Adipocyte (in vitro differentiated cells): ENCODE data around the gene PRDM2.

Experiments used
- DNase-seq: peaks from one replicate; pipeline ENCODE4 v3.0.0-alpha.2; 2015; ENCODE audit warnings: low read depth
- H3K27me3 ChIP-seq: replicated peaks from 2 replicates; pipeline ENCODE4 v1.7.0; 2013; ENCODE audit warnings: mild to moderate bottlenecking, low read length, moderate library complexity; ENCODE audit not compliant: control insufficient read depth, insufficient read depth
- H3K36me3 ChIP-seq: 2 replicates; pipeline ENCODE4 v1.7.0; 2013; ENCODE audit warnings: low read length, mild to moderate bottlenecking, moderate library complexity; ENCODE audit not compliant: control insufficient read depth, insufficient read depth, severe bottlenecking
- H3K4me1 ChIP-seq: 2 replicates; pipeline ENCODE4 v1.7.0; 2013; ENCODE audit warnings: mild to moderate bottlenecking, low read length, moderate library complexity; ENCODE audit not compliant: control insufficient read depth, insufficient read depth
- H3K4me3 ChIP-seq: 2 replicates; pipeline ENCODE4 v1.7.0; 2013; ENCODE audit warnings: mild to moderate bottlenecking, low read length, moderate library complexity
- H3K9ac ChIP-seq: 2 replicates; pipeline ENCODE4 v1.7.0; 2013; ENCODE audit warnings: mild to moderate bottlenecking, low read length, moderate library complexity
- H3K9me3 ChIP-seq: 2 replicates; pipeline ENCODE4 v1.7.0; 2013; ENCODE audit warnings: mild to moderate bottlenecking, low read length, moderate library complexity; ENCODE audit not compliant: control insufficient read depth

PRDM2 gene

DNA sequence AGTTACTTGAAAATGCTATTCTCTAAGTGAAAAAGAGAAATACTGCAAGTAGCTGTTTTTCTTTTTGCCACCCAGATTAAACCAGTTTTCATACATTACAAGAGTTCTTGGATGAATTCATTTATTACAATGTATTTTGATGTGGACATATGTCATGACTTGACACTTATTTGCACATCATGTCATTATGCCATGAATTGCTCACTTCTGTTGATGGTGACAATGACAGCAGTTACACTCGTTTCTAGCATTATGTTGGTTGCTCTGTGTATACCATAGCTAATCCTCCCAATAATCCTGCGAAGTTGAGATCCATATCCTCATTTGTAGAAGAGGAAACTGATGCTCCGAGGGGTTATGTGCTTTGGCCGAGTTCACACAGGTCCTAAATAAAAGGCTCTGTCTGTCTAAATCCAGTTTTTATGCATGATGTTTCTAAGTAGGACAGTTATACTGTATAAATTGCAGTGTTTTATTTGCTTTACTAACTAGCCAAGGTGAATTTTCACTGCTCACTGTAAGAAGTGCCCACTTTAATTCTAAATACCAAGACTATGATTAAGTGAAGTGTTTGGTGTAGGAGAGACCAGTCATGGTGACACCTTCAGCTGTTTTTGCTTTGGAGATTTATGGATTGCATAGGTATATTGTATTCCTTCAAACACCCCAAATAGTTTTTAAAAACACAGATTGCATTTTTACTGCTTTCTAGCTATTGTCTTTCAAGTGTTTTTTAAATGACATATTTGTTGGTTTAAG lies 56.7 kb downstream of the PRDM2 start:
- no peaks in the 10 kb centered on the region for H3K27me3 ChIP-seq
- H3K4me1 ChIP-seq = peaks cover 52% of the 10 kb centered on the region
- DNase-seq = no peak
- no peaks in the 10 kb centered on the region for H3K9me3 ChIP-seq
- peak overlapping the region; percentile 22 for H3K4me3 ChIP-seq
- no peak overlapping the region for H3K9ac ChIP-seq
- H3K36me3 ChIP-seq = peaks cover 18% of the 10 kb centered on the region

GRCh38 chr1:13757693-13758092 lies 57.7 kb downstream of the PRDM2 start:
- Histone ChIP-seq H3K36me3 (peaks cover 20% of the 10 kb centered on the region), H3K27me3 (no peaks in the 10 kb centered on the region), H3K9ac (no peak overlapping the region), H3K4me1 (peaks cover 43% of the 10 kb centered on the region), H3K9me3 (no peaks in the 10 kb centered on the region), H3K4me3 (peak overlapping the region; percentile 22)
- no peak for DNase-seq

DNA sequence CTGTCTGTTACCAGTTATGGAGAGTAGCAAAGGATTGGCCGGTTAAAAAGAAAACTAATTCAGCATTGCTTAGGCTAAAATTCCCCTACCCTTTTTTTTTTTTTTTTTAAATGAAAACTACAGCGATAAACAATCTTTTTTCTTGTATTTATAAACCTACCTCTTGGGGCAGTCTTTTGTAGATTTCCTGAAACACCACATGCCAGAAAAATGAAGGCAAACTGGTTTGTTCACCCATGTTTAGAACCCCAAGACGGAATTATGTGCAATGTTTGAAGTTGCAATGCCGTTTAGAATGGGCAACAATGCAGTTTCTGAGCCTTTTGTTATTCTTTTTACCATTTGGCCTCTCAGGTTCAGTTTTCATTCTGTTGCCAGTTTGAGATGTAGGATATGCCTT lies 59.1 kb downstream of the PRDM2 start:
- H3K9ac ChIP-seq = no peak overlapping the region
- no peak for DNase-seq
- H3K4me1 ChIP-seq = peaks cover 41% of the 10 kb centered on the region
- H3K27me3 ChIP-seq = no peaks in the 10 kb centered on the region
- H3K9me3 ChIP-seq = no peaks in the 10 kb centered on the region
- peaks cover 7% of the 10 kb centered on the region for H3K36me3 ChIP-seq
- no peak overlapping the region for H3K4me3 ChIP-seq

GRCh38 chr1:13760340-13760739 lies 60.4 kb downstream of the PRDM2 start:
- no peak overlapping the region for H3K4me3 ChIP-seq
- DNase-seq = no peak
- H3K9me3 ChIP-seq = no peaks in the 10 kb centered on the region
- H3K4me1 ChIP-seq = peaks cover 42% of the 10 kb centered on the region
- H3K9ac ChIP-seq = no peak overlapping the region
- peaks cover 5% of the 10 kb centered on the region for H3K36me3 ChIP-seq
- H3K27me3 ChIP-seq = no peaks in the 10 kb centered on the region

DNA sequence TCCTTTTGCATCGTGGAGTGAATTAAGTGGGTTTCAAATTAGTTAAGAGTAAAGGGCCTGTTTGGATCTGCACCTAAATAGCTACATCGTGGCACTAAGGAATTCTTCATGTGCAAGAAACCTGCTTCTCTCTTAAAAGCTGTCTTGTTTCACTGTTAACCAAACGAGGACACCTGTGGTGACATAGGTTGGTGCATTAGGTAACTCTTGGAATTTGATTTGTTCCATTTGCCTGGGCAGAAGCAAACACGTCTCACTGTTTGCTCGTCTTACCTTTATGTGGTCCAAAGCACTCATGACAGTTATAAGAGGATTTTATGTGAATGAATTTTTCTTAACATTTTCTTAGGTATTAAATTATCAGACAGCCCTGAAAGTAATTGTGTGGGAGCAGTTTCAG lies 60.9 kb downstream of the PRDM2 start:
- peaks cover 43% of the 10 kb centered on the region for H3K4me1 ChIP-seq
- H3K4me3 ChIP-seq = no peak overlapping the region
- no peak for DNase-seq

GRCh38 chr1:13761883-13762282 lies 61.9 kb downstream of the PRDM2 start:
- Histone ChIP-seq H3K9me3 (no peaks in the 10 kb centered on the region), H3K9ac (no peak overlapping the region), H3K4me3 (no peak overlapping the region), H3K27me3 (no peaks in the 10 kb centered on the region), H3K4me1 (peaks cover 46% of the 10 kb centered on the region), H3K36me3 (peaks cover 5% of the 10 kb centered on the region)
- DNase-seq = no peak

More for the DNA sequence above, 60.9 kb downstream of the PRDM2 start:
- Histone ChIP-seq H3K36me3 (peaks cover 5% of the 10 kb centered on the region), H3K9me3 (no peaks in the 10 kb centered on the region), H3K9ac (no peak overlapping the region), H3K27me3 (no peaks in the 10 kb centered on the region)

- DNase-seq = no peak
- H3K4me1 ChIP-seq = peaks cover 46% of the 10 kb centered on the region
Observed at GRCh38 chr1:13762642-13763041, 62.7 kb downstream of the PRDM2 start.

DNA sequence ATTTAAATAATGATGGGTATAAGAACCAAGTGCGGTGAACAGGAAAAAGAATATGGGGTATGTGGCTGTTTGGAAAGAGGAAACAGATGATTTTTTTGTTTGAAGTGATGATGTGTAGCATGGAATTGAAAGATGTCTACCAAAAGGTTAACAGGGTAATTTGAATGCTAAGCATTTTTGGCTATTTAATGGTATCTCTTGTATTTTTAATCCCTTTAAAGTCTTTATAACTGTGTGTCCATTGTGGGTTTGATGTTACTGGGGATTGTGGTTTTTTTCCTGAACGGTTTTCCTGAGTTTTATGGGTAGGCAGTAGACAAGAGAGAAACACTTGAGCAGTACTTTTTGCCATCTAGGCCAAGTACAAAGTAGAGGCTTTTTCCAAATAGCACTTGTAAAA lies 63.2 kb downstream of the PRDM2 start:
- no peak overlapping the region for H3K9ac ChIP-seq
- H3K4me1 ChIP-seq = peaks cover 43% of the 10 kb centered on the region
- no peaks in the 10 kb centered on the region for H3K9me3 ChIP-seq
- H3K36me3 ChIP-seq = peaks cover 5% of the 10 kb centered on the region
- H3K4me3 ChIP-seq = no peak overlapping the region
- no peak for DNase-seq
- H3K27me3 ChIP-seq = no peaks in the 10 kb centered on the region

More at GRCh38 chr1:13762642-13763041, 62.7 kb downstream of the PRDM2 start:
- H3K9me3 ChIP-seq = no peaks in the 10 kb centered on the region
- no peaks in the 10 kb centered on the region for H3K27me3 ChIP-seq
- H3K4me3 ChIP-seq = no peak overlapping the region
- H3K9ac ChIP-seq = no peak overlapping the region
- peaks cover 5% of the 10 kb centered on the region for H3K36me3 ChIP-seq

- DNase-seq = no peak
- Histone ChIP-seq H3K27me3 (no peaks in the 10 kb centered on the region), H3K4me1 (peaks cover 40% of the 10 kb centered on the region), H3K4me3 (no peak overlapping the region), H3K36me3 (peaks cover 9% of the 10 kb centered on the region), H3K9ac (no peak overlapping the region), H3K9me3 (no peaks in the 10 kb centered on the region)
Observed at GRCh38 chr1:13763991-13764390, 64.0 kb downstream of the PRDM2 start.

DNA sequence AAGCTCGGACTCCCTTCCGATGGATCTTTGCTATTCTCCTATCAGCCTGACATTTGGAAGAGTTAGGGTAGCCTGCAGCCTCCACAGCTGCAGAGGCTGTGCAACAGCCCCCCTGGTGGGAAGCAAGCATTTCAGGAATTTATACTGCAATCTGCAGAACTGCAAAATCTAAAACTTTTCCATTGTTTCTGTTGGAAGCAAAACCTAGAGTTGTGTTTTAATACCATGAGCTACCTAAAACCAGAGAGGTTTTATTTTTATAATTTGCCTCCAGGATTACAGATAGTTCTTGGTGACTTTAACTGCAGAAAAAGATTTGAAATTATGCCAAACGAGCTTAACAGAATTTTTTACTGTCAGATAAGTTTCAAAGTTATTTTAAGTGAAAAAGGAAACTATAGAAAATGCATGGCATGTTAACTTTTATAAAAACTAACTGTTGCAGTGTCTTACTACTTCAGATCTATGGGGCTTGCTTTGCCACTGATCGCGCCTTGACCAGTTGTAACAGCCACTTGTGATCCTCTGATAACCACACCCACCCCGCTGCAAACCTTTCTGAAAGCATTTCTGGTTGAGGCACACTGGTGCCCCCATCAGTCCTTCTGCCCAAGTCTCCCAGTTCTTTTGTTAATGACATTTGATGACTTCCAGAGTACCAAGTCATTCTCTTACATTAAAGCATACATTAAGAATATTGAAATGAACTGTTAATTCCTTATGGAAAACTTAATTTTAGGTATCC lies 64.8 kb downstream of the PRDM2 start:
- Histone ChIP-seq H3K4me1 (peaks cover 34% of the 10 kb centered on the region), H3K36me3 (peaks cover 16% of the 10 kb centered on the region), H3K9me3 (no peaks in the 10 kb centered on the region), H3K27me3 (no peaks in the 10 kb centered on the region), H3K4me3 (peak overlapping the region; percentile 18), H3K9ac (no peak overlapping the region)
- DNase-seq = peak; percentile 61

- Histone ChIP-seq H3K36me3 (peaks cover 14% of the 10 kb centered on the region), H3K4me1 (peaks cover 34% of the 10 kb centered on the region), H3K9ac (no peak overlapping the region), H3K9me3 (no peaks in the 10 kb centered on the region), H3K27me3 (no peaks in the 10 kb centered on the region), H3K4me3 (peak overlapping the region; percentile 16)
- DNase-seq = peak; percentile 67
Observed at GRCh38 chr1:13766592-13767564, 66.9 kb downstream of the PRDM2 start.
